HG03565 (cell line): Measurements from ENCODE around the gene SLC30A7.
A peak's percentile ranks its signal among the peaks of the same experiment; 100 is the strongest.
"Not testable (repeated sequence)": the region's sequence is repeated elsewhere in the genome, so short reads cannot be mapped to it uniquely, and the experiment has no call there.

Experiments
- ATAC-seq: cut with Tn5 transposase; IDR thresholded peaks from one replicate; pipeline ENCODE4 v1.9.1; 2021; ENCODE audit warnings: mild to moderate bottlenecking, moderate library complexity; ENCODE audit not compliant: unreplicated experiment

Gene SLC30A7

DNA sequence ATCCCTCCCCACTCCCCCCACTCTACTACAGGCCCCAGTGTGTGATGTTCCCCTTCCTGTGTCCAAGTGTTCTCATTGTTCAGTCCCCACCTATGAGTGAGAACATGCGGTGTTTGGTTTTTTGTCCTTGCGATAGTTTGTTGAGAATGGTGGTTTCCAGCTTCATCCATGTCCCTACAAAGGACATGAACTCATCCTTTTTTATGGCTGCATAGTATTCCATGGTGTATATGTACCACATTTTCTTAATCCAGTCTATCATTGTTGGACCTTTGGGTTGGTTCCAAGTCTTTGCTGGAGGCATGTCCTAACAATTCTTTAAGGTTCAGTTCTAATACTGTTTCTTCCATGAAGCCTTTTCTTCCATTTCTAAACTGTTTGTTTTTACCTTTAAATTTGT is 37.7 kb downstream of the SLC30A7 start:
- not testable (repeated sequence) for ATAC-seq

DNA sequence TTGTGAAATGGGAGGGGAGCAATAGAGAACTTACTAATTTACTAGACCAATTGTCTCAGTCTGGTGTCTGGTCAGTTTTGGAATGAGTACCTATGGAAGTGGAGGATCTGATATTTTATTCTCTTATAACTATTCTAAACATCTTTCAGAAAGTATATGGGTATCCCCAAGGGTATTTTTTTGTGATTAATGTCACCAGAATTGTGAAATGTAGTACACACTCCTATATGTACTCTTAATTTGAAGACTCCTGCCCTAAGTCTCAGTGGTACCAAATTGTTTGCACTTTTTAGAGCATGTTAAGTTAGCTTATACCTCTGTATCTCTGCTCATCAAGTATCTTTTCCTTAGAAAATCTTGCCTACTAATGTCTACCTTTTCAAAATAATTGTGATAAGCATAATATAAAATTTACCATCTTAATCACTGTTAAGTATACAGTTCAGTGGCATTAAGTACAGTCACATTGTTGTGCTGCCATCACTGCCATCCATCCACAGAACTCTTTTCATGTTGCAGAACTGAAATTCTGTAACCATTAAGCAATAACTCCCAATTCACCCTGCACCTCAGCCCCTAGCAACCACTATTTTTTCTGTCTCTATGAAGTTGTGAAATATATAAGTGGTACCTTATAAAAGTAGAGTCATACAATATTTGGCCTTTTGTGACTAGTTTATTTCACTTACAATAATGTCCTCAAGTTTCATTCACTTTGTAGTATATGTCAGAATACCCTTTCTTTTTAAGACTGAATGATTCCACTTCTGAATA is 40.5 kb downstream of the SLC30A7 start:
- ATAC-seq, result no peak

DNA sequence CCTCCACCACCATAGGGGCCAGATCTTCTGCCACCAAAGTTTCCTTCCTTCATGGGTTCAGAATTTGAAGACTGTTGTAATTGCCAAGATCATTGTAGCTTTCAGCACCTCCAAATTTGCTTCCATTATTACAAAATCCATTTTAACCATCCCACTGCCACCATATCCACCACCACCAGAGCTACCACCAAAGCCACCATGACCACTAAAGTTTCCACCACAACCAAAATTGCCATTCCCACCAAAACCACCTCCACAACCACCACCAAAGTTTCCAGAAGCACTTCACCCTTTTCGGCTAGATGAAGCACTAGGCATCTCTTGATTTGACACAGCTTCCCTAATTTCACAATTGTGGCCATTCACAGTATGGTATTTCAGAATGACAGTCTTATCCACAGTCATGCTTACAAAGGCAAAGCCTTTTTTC is 45.2 kb downstream of the SLC30A7 start:
- ATAC-seq, result no peak

DNA sequence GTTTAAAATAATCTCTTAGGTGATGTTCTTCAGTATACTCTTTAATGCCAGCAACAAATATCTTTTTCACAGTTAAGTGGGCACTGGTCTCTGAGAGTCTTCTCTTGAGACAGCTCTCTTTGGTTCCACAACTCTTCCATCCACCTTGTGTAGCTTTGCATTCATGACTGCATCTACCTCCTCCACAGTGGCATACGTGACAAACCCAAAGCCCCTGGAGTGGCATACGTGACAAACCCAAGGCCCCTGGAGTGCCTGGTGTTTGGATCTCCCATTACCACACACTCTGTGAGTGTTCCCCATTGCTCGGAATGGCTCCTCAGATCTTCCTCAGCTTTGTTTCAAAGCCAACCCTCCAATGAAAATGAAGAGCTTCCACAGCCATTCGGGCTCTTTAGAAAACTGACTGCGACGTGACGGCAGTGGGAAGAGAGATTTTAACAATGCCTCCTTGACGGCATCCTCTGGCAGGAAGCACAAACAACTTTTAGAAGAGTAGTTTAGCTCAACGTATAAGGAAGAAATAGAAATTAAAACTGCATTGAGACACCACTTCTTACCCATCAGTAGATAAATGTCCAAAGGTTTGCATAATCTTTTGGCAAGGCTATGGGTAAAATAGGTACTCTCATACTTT is 45.8 kb downstream of the SLC30A7 start:
- no peak for ATAC-seq

DNA sequence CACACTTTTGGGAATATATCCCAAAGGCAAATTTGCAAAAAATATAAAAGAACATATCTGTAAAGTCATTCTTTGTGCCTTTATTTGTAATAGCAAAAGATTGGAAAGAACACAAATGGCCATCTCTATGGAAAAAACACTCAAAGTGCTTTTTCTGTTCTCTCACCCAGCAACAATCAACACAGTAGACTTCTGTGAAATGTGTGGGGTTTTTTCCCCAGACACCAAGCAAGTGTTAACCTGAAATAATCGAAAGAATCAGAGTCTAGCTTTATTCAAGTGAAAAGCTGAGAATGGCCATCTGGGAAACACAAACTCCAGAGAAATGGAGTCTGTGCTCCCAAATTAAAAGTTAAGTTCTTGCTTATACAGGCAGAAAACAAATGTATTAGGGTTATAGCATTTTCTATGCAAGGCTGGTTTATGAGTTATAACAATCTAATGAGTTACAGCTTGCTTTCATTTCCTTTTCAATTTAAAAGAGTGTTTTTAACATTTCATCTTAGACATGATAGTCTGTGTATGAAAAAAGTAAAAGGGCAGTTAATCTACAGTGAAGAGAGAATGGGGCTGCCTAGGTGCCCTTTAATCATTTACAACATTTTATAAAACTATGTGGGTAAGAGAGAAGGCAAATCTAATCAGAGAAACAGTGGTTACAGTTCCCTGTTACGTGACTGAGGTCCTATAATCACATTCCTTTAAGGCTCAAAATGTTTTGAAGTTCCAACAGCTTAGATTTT is 46.6 kb downstream of the SLC30A7 start:
- no peak for ATAC-seq

DNA sequence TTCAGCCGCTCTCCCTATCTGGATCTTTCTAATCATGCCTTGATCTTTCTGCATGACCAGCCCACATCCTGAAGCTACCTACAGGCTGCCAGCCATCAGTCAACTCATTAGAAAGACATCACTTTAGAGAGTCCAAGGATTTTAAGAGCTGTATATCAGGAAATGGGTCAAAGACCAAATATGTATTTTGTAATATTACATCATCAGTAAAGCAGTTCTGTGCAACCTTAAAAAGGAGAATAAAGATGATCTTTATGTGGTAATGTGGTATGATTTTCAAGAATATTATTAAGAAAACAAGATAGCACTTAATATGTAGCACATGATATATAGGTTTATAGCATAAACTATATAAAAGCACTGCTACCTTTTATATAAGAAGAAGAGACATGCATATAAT is 47.6 kb downstream of the SLC30A7 start:
- no peak for ATAC-seq

DNA sequence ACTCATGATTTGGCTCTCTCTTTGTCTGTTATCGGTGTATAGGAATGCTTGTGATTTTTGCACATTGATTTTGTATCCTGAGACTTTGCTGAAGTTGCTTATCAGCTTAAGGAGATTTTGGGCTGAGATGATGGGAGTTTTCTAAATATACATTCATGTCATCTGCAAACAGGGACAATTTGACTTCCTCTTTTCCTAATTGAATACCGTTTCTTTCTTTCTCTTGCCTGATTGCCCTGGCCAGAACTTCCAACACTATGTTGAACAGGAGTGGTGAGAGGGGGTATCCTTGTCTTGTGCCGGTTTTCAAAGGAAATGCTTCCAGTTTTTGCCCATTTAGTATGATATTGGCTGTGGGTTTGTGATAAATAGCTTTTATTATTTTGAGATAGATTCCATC is 50.2 kb downstream of the SLC30A7 start:
- not testable (repeated sequence) for ATAC-seq

DNA sequence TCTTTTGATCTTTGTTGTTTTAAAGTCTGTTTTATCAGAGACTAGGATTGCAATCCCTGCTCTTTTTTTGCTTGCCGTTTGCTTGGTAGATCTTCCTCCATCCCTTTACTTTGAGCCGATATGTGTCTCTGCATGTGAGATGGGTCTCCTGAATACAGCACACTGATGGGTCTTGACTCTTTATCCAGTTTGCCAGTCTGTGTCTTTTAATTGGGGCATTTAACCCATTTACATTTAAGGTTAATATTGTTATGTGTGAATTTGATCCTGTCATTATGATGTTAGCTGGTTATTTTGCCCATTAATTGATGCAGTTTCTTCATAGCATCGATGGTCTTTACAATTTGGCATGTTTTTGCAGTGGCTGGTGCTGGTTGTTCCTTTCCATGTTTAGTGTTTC is 51.9 kb downstream of the SLC30A7 start:
- ATAC-seq, result not testable (repeated sequence)

DNA sequence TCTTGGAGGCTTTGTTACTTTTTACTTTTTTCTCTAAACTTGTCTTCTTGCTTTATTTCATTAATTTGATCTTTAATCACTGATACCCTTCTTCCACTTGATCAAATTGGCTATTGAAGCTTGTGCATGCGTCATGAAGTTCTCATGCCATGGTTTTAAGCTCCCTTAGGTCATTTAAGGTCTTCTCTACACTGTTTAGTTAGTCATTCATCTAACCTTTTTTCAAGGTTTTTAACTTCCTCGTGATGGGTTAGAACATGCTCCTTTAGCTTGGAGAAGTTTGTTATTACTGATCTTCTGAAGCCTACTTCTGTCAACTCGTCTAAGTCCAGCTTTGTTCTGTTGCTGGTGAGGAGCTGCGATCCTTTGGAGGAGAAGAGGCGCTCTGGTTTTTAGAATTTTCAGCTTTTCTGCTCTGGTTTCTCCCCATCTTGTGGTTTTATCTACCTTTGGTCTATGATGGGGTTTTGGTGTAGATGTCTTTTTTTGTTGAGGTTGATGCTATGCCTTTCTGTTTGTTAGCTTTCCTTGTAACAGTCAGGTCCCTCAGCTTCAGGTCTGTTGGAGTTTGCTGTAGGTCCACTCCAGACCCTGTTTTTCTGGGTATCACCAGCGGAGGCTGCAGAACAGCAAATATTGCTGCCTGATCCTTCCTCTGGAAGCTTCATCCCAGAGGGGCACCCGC is 53.0 kb downstream of the SLC30A7 start:
- not testable (repeated sequence) for ATAC-seq

DNA sequence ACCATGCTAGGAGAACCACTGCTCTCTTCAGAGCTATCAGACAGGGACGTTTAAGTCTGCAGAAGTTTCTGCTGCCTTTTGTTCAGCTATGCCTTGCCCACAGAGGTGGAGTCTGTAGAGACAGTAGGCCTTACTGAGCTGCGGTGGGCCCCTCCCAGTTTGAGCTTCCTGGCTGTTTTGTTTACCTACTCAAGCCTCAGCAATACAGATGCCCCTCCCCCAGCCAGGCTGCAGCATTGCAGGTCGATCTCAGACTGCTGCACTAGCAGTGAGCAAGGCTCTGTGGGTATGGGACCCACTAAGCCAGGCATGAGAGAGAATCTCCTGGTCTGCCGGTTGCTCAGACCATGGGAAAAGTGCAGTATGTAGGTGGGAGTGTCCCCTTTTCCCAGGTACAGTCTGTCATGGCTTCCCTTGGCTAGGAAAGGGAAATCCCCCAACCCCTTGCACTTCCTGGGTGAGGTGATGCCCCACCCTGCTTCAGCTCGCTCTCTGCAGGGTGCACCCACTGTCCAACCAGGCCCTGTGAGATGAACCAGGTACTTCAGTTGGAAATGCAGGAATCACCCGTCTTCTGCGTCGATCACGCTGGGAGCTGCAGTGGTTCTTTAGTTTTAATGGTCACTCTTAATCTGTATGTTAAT is 53.7 kb downstream of the SLC30A7 start:
- ATAC-seq, result peak; percentile 54

DNA sequence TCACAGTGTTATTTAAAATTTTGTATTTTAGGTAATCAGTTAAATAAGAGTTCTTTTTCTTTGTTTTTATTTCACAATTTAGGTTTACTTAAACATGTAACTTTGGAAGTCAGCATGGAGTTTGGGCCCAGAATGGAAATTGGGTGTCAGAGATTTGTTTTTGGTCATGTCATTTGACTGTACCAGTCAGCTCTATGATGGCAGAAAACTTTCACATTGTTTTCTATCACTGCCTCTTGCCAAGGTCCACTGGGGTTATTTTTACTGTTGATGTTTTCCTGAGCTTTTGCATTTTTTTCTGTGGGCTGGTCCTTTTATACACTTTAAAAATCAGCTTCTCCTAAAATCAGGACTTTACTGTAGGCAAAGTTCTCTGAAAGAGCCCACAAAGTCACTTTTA is 54.4 kb downstream of the SLC30A7 start:
- ATAC-seq, result no peak

DNA sequence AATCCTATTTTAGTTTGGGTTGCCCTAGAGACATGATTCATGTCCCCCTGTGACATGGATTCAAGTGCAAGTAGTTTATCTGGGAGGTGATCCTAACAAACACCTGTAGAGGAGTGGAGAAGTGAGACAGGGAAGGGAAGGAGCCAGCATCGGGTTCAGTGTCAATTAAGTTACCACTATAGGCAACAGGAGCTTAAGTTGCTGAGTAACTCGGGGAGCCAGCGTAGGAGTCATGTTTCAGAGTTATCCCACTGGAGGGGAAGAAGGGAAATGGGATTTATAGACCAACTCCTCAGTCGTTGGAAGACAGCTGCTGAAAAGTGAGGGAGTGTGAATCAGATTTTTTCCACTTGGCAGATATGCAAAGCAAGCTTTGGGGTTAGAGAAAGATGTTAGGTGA is 54.9 kb downstream of the SLC30A7 start:
- ATAC-seq, result no peak

DNA sequence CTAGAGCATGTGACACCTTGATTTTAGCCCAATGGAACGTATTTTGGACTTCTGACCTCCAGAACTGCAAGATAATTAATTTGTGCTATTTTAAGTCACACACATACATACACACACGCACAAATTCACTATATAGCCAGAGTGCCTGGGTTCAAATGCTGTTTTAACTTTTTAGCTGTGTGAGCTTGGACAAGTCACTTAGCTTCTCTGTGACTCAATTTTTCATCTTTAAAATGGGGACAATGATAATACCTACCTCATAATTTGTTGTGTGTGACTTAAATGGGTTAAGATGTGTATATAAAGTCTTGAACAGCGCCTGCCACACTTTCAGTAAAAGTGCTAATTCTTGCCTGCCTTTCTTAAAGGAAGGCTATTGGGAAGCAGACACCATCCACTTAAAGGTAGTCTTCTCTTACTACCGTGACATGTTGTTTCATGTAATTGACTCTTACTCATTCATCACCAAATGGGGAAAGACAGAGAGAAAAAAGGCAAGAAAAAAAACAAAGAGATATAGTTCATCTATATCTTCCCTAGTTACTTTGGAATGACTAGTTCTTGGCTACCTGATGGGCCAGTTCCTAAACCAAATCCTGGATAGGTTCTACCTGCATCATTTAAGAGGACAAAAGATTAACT is 56.3 kb downstream of the SLC30A7 start:
- ATAC-seq, result no peak

DNA sequence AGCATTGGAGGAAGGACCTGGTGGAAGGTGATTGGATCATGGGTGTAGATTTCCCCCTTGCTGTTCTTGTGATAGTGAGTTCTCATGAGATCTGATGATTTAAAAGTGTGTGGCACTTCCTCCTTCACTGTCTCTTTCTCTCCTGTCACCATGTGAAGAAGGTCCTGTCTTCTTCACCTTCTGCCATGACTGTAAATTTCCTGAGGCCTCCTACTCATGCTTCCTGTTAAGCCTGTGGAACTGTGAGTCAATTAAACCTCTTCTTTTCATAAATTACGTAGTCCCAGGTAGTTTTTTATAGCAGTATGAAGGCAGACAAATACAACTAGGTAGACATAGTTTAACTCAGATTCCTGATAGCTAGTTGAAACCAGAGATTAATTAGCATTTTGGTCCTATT is 57.1 kb downstream of the SLC30A7 start:
- ATAC-seq, result not testable (repeated sequence)

DNA sequence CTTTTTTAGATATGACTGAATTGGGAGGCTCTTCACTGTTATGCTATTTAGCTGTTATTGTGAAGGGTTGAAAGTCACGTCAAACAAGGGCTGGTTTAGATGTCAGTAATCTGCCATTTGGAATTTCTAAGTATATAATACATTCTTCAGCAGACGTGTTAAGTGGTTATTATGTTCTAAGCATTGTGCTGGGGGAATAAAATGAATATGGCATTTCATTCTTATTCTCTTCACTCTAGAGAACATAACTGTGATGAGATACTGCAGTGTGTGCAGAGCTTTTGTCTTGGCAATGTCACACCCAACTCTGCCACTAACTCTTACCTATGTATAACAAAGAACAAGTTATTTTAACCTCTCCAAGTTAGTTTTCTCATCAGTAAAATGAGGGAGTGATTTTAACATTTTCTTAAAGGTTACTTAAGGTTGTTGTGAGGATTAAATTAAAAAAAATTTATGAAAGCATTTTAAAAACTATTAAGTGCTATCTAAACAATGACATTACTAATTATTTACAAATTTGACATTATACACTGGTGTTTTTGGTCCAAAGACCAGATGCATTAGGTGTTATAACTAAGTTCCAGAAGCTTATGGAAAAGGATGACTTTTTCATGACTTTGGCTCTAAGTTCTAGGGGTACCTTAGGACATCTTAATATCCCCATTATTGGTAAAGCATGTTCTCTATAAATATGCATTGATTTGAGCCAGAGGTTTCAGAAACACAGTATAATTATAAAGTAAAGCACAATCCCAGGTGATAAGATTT is 58.3 kb downstream of the SLC30A7 start:
- ATAC-seq, result no peak

DNA sequence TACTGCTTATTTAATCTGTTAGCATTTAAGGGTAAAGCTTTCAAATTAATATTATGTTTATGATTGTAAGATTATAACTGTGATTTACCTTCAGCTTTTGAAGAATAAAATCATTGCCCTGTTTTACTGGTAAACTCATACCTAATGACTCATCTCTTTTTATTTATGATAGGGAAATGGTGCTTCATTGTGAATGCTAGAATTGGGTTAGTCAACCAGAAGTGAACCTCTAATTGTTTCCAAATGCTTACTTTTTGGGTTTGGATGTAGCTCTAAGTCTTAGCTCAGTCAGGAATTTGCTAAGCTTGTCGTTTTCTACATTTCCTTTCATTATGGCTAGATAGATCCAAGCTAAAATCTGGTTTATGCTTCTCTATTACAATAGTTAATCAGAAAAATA is 59.4 kb downstream of the SLC30A7 start:
- ATAC-seq, result no peak

DNA sequence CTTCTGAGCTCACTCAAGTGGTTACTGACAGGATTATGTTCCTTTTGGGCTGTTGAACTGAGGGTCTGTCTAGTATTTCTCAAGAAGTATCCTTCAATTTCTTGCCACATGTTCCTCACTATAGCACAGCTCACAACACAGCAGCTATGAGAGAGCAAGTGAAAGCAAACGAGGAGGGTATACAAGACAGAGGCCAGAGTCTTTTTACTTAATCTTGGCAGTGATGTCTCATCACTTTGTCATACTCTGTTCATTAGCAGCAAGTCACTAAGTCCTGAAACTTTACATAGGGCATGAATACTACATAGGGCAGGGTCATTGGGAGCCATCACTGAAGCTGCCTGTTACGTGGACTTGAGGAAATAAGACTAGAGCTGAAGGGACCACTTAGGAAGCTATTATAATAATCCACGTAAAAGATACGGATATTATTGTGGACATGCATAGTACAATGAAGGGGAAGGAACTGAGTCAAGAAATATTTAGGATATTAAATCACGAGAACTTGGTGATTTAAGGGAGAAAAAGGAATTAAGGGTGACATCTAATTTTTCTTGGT is 63.7 kb downstream of the SLC30A7 start:
- no peak for ATAC-seq

DNA sequence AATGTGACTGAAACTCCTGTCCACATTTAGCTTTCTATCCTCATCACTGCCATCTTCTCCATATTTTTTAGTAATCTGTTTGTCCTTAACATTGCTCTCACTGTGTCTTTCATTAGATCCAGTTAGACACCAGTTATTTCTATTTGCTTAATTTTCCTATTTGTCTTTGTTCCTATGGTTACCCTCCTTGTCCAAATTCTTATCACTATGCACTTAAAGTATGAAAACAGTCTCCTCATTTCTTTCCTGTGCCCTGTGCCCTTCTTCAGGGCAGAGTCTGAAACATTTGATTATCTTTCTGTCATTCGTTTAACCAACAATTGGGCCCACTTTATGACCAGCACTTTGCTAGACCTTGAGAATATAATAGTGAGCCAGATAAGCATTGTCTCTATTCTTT is 64.2 kb downstream of the SLC30A7 start:
- no peak for ATAC-seq

DNA sequence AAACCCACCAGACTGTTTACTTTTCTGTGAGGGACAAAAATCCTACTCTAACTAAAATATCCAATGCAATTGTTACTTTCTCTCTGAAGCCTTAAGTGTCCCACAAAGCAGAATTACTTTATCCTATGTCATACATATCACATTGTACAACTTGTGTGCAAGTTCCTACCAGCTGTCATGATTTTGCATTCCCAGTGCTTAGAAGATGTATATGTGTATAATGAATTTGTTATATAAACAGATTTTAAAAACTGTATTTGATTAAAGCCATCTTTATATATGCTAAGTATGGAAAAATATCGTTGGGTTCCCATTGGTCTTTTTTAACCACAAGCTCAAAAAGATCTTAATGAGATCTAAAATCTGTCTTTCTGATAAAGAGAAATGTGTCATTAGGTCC is 72.7 kb downstream of the SLC30A7 start:
- ATAC-seq, result no peak
